ENCODE measurements around the gene SLC12A8. TPM values are rescaled to one million over a fixed set of nuclear protein-coding genes. Genes with fewer than 3 reads are reported as not detected.

The SLC12A8 gene
- total and polyA plus RNA-seq, 9 of the 15 experiments (the other 6 are each of a cell fraction or from before 2014, with no cell fraction given): 0.04 to 0.33 (median 0.09) TPM; not detected in 4

GRCh38 chr3:125154800-125155269 is 57.7 kb downstream of the SLC12A8 start (continued):
- TF ChIP-seq ZNF280A (IDR thresholded peaks at IDR 0.05; ENCODE audit: low read depth, partially characterized antibody) (no peak), ZNF717 (CRISPR knock-in tag; IDR thresholded peaks at IDR 0.05) (no peak), MAFF (IDR thresholded peaks at IDR 0.05; ENCODE audit: low read length) (no peak), TCFL5 (CRISPR knock-in tag; conservative IDR thresholded peaks at IDR 0.05) (no peak), WHSC1 (IDR thresholded peaks at IDR 0.05; ENCODE audit: low read length) (no peak), ZBTB43 (CRISPR knock-in tag; IDR thresholded peaks at IDR 0.05) (no peak), ZNF696 (CRISPR knock-in tag; conservative IDR thresholded peaks at IDR 0.05) (no peak), MEF2D (tag; conservative IDR thresholded peaks at IDR 0.05; ENCODE audit: low read depth) (peak; percentile 79), ZNF197 (CRISPR knock-in tag; IDR thresholded peaks at IDR 0.05; ENCODE audit: low read depth) (no peak), NFE2 (IDR thresholded peaks at IDR 0.05; ENCODE audit: low read depth) (peak; percentile 78), ZFP30 (CRISPR knock-in tag; IDR thresholded peaks at IDR 0.05; ENCODE audit: borderline replicate concordance) (no peak), MAZ (CRISPR knock-in tag; conservative IDR thresholded peaks at IDR 0.05 in 1 of 2, IDR thresholded peaks at IDR 0.05 in 1 of 2) (no peak), MAX (CRISPR knock-in tag; IDR thresholded peaks at IDR 0.05) (no peak), RBM34 (IDR thresholded peaks at IDR 0.05; ENCODE audit: borderline replicate concordance, insufficient read depth, low read length) (no peak), ZC3H4 (CRISPR knock-in tag; IDR thresholded peaks at IDR 0.05; ENCODE audit: borderline replicate concordance) (no peak), ZNF408 (CRISPR knock-in tag; IDR thresholded peaks at IDR 0.05; ENCODE audit: low read depth) (no peak), GTF2A2 (tag; IDR thresholded peaks at IDR 0.05) (no peak), ZNF134 (CRISPR knock-in tag; conservative IDR thresholded peaks at IDR 0.05) (0 out of 2 replicates have a peak, but pooled peaks have one; percentile 38), BHLHE40 (IDR thresholded peaks at IDR 0.05; ENCODE audit: low read length) (no peak), FIP1L1 (IDR thresholded peaks at IDR 0.05; ENCODE audit: low read depth, low read length, poor library complexity, severe bottlenecking) (no peak), ARNT (IDR thresholded peaks at IDR 0.05) (peak in 1 of 2 experiments; percentile 71; a peak in 1 of 4 replicates), CCAR2 (IDR thresholded peaks at IDR 0.05; ENCODE audit: low read depth, low read length) (no peak), GMEB1 (CRISPR knock-in tag; IDR thresholded peaks at IDR 0.05) (no peak)
